Mesothelial cell of epicardium (in vitro differentiated cells): Measurements from ENCODE around the gene LCE1E. TPM values are rescaled to one million over a fixed set of nuclear protein-coding genes. Genes with fewer than 3 reads are reported as not detected.

Source experiments
- DNase-seq, 2 experiments: peaks; one replicate each; pipeline ENCODE4 v3.0.0; 2021; ENCODE audit warnings: low spot score in 2 of 2; ENCODE audit not compliant: unreplicated experiment in 2 of 2
- H3K27ac Mint-ChIP-seq: 2 replicates; pipeline ENCODE4 v1.8.0; 2021; ENCODE audit warnings: mixed read lengths
- H3K27me3 Mint-ChIP-seq: 2 replicates; pipeline ENCODE4 v1.8.0; 2021; ENCODE audit warnings: low read depth, mixed read lengths
- H3K36me3 Mint-ChIP-seq: 2 replicates; pipeline ENCODE4 v1.8.0; 2021; ENCODE audit warnings: mixed read lengths
- H3K4me1 Mint-ChIP-seq: 2 replicates; pipeline ENCODE4 v1.8.0; 2021; ENCODE audit warnings: mixed read lengths
- H3K4me3 Mint-ChIP-seq: 2 replicates; pipeline ENCODE4 v1.8.0; 2021; ENCODE audit warnings: mild to moderate bottlenecking, moderate library complexity, mixed read lengths
- H3K9me3 Mint-ChIP-seq: 2 replicates; pipeline ENCODE4 v1.8.0; 2021; ENCODE audit warnings: mixed read lengths
- total RNA-seq: library from RNA; stranded (reverse); gene quantifications from 3 replicates; pipeline ENCODE4 v1.2.1, GENCODE V29; 2021
- TF ChIP-seq, protein P1 (sequence below): fragments of 200-600 bp; sonication (generic); IDR thresholded peaks from one replicate; pipeline ENCODE4 v1.5.0; 2021; ENCODE audit warnings: antibody characterized with exemption; ENCODE audit not compliant: unreplicated experiment

Gene LCE1E
- total RNA-seq, result not detected in 3 replicates

DNA sequence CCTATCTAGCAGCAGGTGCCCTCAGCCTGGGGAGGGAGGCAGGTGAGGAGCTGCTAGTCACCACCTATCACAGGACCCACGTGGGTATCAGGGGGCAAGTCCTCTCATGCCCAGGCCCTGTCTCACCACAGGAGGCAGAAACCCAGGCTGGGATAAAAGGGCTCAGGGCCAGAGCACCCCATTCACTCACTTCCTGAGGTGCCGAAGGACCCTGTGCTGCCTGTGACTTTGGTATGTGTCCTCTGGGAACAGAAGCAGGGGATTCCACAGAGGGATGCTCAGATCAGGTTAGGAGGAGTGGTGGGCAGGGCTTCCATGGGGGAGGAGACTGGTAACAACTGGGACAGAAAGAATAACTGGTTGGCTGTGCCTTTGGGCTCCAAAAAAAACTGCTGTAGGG lies at the start of gene LCE1E:
Gene LCE1E, plus strand, starts transcription at position 181 of the 400 bp plus-strand sequence. CDS start 1,043 bp downstream, outside the sequence.
- no peaks in the 10 kb centered on the region for H3K4me1 Mint-ChIP-seq
- H3K4me3 Mint-ChIP-seq, result no peak within 1 kb of the TSS
- peaks cover 71% of the 10 kb centered on the region for H3K9me3 Mint-ChIP-seq
- H3K27me3 Mint-ChIP-seq, result no peaks in the 10 kb centered on the region
- DNase-seq, result no peak
- no peaks in the 10 kb centered on the region for H3K36me3 Mint-ChIP-seq
- TF ChIP-seq, protein P1, sequence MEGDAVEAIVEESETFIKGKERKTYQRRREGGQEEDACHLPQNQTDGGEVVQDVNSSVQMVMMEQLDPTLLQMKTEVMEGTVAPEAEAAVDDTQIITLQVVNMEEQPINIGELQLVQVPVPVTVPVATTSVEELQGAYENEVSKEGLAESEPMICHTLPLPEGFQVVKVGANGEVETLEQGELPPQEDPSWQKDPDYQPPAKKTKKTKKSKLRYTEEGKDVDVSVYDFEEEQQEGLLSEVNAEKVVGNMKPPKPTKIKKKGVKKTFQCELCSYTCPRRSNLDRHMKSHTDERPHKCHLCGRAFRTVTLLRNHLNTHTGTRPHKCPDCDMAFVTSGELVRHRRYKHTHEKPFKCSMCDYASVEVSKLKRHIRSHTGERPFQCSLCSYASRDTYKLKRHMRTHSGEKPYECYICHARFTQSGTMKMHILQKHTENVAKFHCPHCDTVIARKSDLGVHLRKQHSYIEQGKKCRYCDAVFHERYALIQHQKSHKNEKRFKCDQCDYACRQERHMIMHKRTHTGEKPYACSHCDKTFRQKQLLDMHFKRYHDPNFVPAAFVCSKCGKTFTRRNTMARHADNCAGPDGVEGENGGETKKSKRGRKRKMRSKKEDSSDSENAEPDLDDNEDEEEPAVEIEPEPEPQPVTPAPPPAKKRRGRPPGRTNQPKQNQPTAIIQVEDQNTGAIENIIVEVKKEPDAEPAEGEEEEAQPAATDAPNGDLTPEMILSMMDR, result no peak
- no peak within 1 kb of the TSS for H3K27ac Mint-ChIP-seq

DNA sequence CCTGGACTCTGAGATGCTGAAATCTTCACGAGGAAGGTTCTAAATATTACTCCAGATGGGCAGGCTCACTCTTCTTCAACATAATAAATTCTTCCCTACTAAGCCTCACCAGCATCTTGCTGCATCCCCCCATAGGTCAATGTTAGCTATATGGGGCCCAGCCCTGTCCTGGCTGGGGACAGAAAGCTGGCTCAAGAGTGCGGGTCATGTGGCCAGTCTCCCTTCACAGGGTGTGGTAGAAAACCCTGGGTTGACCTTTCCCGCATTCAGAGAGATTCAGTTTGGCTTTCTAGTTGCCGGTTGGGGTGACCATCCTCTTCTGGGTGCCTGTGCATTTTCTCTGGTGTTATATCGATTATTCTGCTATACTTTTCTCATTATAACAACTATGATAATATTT lies 48.1 kb upstream of the LCE1E start:
- Mint-ChIP-seq H3K4me1 (no peaks in the 10 kb centered on the region), H3K27me3 (no peaks in the 10 kb centered on the region), H3K27ac (no peak overlapping the region), H3K9me3 (peaks cover 89% of the 10 kb centered on the region), H3K36me3 (no peaks in the 10 kb centered on the region), H3K4me3 (no peak overlapping the region)
- DNase-seq, result no peak
- TF ChIP-seq, protein P1, result no peak

DNA sequence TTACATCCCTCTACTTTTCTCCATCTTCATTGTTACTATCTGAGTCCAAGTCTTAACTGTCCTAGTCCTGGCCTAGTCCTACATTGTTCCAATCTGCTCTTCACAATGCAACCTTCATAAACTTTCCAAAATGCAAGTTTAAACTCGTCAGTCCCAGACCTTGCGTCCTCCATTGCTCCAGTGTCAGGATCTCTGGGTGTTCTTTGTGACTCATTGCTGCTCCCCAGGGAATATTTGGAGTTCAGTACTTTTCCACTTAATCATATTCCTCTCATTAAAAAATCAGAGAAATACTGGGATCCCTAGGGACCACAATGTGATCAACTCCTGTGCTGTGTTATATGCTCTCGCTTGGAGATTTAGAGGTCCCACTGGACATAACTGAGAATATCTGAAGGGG lies 46.2 kb upstream of the LCE1E start:
- no peaks in the 10 kb centered on the region for H3K36me3 Mint-ChIP-seq
- H3K9me3 Mint-ChIP-seq, result peaks cover 95% of the 10 kb centered on the region
- H3K4me1 Mint-ChIP-seq, result no peaks in the 10 kb centered on the region
- TF ChIP-seq, protein P1, result no peak
- H3K4me3 Mint-ChIP-seq, result no peak overlapping the region
- no peak overlapping the region for H3K27ac Mint-ChIP-seq
- H3K27me3 Mint-ChIP-seq, result no peaks in the 10 kb centered on the region
- DNase-seq, result no peak

GRCh38 chr1:152741656-152742055 lies 44.4 kb upstream of the LCE1E start:
- H3K36me3 Mint-ChIP-seq, result no peaks in the 10 kb centered on the region
- DNase-seq, result no peak
- no peak overlapping the region for H3K27ac Mint-ChIP-seq
- no peaks in the 10 kb centered on the region for H3K27me3 Mint-ChIP-seq
- no peak overlapping the region for H3K4me3 Mint-ChIP-seq
- TF ChIP-seq, protein P1, result no peak
- peaks cover 95% of the 10 kb centered on the region for H3K9me3 Mint-ChIP-seq
- no peaks in the 10 kb centered on the region for H3K4me1 Mint-ChIP-seq

GRCh38 chr1:152743371-152744145 lies 42.5 kb upstream of the LCE1E start:
- Mint-ChIP-seq H3K9me3 (peaks cover 92% of the 10 kb centered on the region), H3K4me1 (no peaks in the 10 kb centered on the region), H3K4me3 (no peak overlapping the region), H3K27ac (no peak overlapping the region), H3K36me3 (no peaks in the 10 kb centered on the region), H3K27me3 (no peaks in the 10 kb centered on the region)
- no peak for DNase-seq
- TF ChIP-seq, protein P1, result no peak
